GM18951 (cell line): ENCODE measurements around the gene LMTK2.
"Not testable (repeated sequence)": the region's sequence is repeated elsewhere in the genome, so short reads cannot be mapped to it uniquely, and the experiment has no call there.

Experiments
- POLR2A ChIP-seq: IDR thresholded peaks from 4 replicates; pipeline ENCODE4 v1.6.1; 2011; ENCODE audit warnings: mild to moderate bottlenecking; ENCODE audit not compliant: insufficient read length, insufficient read depth; ENCODE audit errors: extremely low read depth
- in situ Hi-C: fragments of 300-500 bp; cut with MboI; formaldehyde crosslinking; loops from one replicate; pipeline ENCODE4 v1.12.0; 2022; ENCODE audit warnings: low sequenced_read_pairs, mixed read lengths, inconsistent platforms; ENCODE audit not compliant: unreplicated experiment

Gene LMTK2

DNA sequence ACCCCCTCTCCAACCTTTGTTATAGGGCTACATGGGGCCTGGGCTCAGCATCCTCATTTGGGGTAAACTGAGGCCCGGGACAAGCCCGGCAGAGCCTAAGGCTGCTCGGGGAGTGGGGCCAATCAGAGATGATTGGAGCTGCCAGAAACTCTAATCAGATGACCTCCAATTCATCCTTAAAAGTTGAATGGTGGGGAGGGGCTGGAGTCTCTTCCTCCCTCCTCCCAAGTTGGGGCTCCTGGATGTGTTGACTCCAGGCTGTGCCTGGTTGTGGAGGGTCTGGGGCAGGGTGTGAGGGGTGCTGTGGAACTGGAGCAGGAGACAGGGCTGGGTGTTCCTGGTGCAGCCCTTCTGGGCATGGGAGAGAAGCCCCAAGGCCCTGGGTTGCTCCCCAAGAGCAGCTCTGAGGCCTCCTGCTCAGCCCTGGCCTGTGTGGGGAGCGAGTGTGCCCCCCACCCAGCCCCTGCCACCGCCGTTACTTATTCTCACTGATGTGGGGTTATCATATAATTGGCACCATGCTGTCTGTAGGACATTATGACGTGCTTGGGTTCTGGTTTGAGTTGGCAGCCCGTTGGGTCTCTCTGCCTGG is 106.7 kb downstream of the LMTK2 start:
- in situ Hi-C loops: no loop called here
- no peak for TF ChIP-seq POLR2A

DNA sequence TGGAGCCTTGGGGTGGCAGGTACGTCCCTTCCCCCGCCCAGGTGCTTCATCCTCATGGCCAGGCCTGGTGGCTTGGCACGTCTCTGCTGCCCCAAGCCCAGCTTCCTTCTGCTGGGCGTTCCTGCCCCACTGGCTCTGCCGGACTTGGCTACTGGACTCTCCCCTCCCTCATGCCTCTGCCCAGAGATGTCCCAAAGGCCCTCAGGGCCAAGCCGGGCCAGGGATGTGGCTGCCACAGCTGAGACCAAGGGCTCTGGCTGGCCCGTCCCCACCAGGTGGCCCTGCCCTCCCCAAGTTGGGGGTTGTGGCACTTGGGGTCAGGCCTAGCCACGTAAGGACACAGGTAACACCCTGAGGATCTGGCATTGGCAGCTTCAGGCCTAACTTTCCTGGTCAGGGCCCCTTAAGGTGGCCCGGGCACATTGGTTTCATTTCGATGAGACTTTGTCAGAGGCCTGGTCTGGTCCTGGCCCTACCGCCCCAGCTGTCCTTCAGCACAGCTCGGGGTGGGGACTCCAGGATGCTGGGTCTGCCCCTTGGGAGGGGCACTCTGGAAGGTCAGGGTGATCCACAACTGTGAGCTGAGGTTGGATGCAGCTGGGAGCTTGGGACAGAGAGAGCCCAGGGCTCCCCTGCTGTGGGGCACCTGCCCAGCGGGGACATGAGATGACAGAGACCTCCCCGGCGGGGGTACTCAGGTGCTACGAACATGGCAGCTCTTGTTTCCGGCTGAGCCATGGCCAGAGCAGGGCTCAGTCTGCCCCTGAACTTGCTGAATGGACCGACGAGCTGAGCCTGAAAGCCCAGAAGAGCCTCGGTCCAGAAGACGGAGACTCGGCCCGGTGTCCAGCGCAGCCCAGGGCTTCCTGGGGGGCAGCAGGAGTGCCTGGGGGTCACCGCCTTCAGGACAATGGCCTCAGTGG is 107.5 kb downstream of the LMTK2 start:
- no peak for TF ChIP-seq POLR2A
- in situ Hi-C loops: no loop called here

DNA sequence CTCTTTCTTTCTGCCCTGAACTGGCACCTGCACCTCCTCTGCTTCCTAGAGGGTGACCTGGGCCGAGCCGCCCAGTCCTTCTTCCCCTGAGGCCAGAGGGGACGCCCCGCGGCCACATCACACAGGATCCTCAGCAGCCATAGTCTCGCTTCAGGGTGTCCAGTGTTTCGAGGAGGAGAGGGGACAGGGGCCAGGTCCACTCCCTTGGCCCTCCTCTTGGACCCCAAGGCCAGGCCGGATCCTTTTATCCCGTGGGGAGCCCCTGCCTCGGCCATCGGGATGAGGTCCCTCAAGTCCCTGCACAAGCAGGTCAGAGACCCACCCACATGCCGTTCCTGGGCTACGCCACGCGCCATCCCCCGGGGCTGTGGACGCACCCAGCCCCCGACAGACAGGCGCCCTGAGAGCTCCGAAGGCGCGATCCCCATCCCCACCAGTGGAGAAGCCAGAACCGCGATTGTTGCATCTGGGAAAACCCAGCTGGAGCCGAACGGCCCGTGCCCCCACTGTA is 108.2 kb downstream of the LMTK2 start:
- in situ Hi-C loops: no loop called here
- no peak for TF ChIP-seq POLR2A

DNA sequence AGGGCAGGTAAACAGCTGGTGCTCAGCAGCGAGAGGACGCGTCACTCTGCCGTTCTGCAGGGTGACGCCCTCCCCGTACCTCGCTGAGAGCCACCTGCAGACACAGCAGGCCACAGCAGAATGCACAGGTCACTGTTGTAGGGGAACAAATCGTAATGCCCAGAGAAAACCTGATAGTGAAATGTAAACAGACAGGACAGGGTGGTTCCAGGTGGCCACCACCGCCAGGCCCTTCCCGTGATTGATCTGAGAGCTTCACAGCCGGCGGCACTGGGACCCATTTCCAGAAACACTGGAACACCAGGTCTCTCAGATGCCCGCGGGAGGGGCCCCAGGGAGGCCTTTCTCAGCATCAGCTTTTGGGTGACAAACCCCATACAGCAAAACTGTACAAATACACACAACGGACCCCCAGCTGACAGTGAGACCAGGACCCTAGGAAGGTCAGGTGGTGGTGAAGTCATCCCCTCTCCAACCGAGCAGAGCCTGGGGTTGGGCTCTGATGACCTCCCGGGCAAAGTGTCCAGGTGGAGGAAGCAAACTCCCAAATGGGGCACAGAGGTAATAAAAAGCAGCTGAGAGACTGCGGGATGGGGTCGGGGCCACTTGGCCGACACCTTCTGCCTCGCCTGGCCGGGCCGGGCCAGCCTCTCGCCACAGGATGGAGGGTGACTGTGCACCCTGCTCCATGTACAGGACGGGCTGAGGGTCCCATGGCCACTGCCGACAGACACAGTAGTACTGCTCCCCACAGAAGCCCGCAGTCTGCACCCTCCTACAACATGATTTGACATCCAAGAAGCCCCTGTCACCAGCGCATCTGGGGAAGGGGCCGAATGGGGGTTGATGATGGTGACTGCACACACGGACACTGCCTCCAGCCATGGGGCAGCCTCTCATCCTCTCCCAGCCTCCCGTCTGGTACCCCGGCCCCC is 109.2 kb downstream of the LMTK2 start:
- in situ Hi-C loops: no loop called here
- TF ChIP-seq POLR2A: no peak

DNA sequence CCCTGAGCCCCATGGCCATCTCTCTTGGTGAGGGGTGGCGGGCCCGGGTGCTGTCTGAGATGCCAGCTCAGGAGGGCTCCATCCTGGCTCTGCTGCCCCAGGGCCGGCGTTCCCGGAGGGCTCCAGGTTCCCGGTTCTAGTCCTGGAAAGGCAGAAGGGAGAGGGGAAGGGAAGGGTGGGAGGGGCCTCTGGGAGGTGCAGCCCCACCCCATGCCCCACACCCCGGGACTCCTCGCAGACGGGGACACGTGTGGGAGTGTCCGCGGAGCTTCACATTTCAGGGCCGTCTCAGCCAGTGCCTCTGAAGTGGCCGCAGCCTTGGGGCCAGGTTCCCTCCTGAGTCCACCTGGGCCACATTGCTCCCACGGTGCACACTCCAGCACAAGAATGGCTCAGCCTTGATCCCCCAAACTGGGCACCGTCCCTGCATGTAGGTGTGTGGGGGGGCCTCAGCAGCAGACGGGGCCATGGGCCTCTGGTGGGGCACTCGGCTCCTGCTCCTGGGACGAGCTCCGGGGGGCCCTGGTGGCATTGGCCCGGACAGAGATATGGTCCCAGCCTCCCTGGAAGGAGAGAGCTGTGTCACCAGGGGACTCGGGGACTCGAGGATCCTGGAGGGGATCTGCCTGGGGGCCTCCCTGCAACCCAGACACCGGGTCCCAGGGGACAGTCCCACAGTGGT is 110.4 kb downstream of the LMTK2 start:
- TF ChIP-seq POLR2A: no peak
- in situ Hi-C loops: no loop called here

DNA sequence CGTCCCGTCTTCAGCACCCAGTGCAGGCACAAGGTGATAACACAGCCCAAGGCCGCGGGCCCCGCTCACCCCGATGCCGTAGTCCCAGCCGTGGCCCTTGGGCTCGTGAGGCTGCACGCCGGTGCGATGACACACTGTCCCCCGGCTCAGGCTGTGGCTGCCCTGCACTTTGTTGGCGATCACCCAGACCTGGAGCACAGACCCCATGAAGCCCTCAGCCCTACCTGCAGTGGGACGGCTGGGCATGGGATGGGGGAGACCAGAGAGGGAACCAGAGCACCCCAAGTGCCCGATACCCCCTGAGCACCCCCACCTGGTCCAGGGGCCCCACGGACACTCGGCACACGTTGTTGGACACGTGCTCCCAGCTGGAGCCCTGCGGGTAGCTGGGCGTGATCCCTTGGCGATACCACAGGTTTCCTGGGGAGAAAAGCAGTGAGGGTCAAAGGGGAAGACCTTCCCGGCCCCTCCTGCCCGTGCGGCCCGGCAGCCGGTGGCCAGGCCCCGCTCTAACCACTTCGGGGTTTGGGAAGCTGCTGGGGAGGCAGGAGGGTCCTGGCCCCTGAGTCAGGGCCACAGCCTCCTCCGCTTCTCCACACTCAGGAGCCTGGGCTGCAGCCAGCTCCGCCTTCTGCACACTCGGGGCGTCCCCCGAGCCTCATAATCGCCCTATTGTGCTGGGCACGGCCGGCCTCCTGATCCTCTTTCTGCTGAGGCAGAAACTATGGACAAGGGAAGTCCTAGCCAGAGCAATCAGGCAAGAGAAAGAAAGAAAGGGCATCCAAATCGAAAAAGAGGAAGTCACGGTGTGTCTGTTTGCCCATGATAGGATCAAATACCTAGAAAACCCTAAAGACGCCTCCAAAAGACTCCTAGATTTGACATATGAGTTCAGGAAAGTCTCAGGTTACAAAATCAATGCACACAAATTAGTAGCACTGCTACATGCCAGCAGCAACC is 111.2 kb downstream of the LMTK2 start:
- in situ Hi-C loops: no loop called here
- TF ChIP-seq POLR2A: no peak

DNA sequence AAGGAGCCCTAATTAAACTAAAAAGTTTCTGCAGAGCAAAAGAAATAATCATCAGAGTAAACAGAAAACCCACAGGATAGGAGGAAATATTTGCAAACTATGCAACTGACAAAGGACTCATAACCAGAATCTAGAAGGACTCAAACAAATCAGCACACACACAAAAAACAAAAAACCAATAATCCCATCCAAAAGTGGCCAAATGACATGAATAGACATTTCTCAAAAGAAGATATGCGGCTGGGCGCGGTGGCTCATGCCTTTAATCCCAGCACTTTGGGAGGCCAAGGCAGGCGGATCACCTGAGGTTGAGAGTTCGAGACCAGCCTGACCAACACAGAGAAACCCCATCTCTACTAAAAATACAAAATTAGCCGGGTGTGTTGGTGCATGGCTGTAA is 112.7 kb downstream of the LMTK2 start:
- in situ Hi-C loops: not testable (repeated sequence)

DNA sequence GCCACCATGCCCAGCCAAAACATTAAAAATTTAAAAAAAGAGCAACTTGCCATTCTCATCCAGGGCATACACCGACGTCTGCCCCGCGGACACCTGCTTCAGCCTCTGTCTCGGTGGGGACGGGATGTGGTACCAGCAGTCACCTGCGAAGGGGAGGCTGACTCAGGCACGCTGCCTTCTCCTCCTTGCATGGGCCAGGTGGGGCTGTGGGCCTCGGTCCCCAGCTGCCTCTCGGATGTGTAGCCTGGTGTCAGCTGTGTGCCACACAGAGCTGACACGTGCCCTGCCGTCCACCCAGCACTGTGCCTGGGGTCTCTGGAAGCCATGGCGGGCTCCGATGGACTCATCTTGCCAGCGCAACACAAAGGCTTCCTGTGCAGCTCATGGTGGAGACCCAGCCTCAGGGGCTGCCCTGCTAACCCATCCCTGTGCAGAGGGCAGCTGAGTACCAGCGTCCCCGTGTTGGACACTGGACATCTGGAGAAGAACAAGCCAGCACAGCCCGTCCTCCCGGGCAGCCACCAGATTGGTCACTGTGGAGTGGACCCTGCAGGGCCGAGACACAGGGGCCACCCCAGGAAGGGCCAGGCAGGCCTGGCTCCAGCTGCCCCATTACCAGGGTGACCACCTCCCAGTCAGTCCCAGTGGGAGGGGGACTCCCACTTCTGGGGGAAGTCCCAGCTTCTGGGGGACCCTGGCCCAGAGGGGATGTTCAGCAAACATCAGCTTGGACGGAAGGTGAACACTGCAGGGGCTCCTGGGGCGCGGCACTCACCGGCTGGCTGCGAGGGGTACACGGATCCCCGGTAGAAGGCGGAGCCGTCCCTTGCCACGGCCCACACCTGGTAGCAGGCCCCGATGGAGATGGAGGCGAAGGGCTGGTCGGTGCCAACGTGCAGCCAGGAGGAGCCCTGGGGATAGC is 115.2 kb downstream of the LMTK2 start:
- in situ Hi-C loops: no loop called here
- no peak for TF ChIP-seq POLR2A

DNA sequence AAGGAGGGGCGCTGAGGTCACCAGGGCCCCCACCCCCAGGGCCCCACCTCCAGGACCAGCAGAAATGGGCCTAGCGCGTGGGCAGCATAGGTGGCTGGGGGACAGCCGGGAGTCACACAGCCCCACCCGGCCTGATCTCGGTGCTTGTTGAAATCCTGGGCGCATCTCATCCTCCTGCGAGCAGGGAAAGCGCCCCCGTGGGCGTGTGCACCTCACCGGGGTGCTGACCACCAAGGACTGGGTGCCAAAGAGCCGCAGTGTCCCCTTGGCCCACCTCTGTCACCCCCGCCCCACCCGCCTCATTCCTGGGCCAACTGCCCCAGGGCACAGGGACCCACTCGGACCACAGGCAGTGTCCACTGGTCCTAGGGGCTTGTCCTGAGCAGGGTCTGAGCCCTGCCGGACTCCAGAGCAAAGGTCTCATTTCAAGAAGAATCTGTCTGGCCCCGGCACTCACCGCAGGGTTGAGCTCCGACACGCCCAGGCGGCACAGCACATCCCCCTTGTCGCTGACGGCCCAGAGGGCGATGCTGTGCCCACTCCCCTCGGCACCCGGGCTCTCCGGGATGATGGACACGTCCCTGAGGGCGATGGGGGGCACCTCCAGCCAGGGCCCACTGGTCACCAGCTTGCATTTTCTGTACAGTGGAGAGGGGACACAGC is 116.0 kb downstream of the LMTK2 start:
- no peak for TF ChIP-seq POLR2A
- in situ Hi-C loops: no loop called here

DNA sequence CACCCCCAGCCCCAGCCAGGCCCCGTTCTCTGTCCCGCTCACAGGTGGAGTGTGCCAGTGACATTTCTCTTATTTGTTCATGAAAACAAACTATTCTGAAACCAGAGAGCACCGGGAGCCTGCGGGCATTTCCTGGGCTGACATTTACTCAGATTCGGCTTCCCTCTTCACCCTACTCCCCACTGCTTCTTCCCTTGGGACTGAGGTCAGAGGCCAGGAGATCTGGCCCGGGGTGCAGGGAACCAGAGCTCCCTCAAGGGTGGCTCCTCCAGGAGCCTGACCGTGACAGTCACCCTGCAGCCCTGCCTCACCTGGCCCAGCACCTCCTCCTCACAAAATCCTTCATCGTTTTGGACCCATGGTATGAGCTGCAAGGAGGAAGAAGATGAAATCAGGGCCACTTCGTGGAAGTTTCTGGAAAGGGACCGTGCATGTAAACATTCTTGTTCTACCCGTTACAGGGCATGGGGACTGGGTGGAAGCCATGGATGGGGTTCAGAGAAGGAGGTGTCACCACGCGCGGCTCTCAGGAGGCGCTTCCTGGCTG is 116.8 kb downstream of the LMTK2 start:
- TF ChIP-seq POLR2A: no peak
- in situ Hi-C loops: no loop called here
